HCT116 (cell line): ENCODE results near the gene SSRP1. TPM values are rescaled to one million over a fixed set of nuclear protein-coding genes. Genes with fewer than 3 reads are reported as not detected.

Experiments
- ATAC-seq: fragments of 200-7000 bp; cut with Tn5 transposase; 2 replicates; pipeline ENCODE4 v1.9.1; 2020; ENCODE audit warnings: mild to moderate bottlenecking, moderate library complexity
- BruUV-seq: library from RNA; stranded (reverse); fragments of 400-500 nt; replicated peaks from 2 replicates; lab custom pipeline; 2021; lab: Mats Ljungman, UMichigan
- CTCF ChIA-PET: fragments of 300-600 bp; sonication (Branson Sonifier 250); formaldehyde crosslinking; loops from one replicate; lab custom pipeline; 2021; ENCODE audit warnings: antibody characterized with exemption; lab: Charles Lee
- POLR2A ChIA-PET: fragments of 300-600, 350-600 bp; sonication (Branson Sonifier 250); formaldehyde crosslinking; loops from one replicate; lab custom pipeline; 2021; ENCODE audit warnings: antibody characterized with exemption; lab: Charles Lee
- RAD21 ChIA-PET, 2 experiments: fragments of 300-600 bp; sonication (Branson Sonifier 250); formaldehyde crosslinking; loops; one replicate each; lab custom pipeline; 2023; ENCODE audit warnings: low total read pairs in 2 of 2; ENCODE audit not compliant: uncharacterized antibody in 2 of 2, unreplicated experiment in 2 of 2, low non-redundant PET in 1 of 2; lab: Charles Lee
- DNase-seq: peaks from one replicate; pipeline ENCODE4 v3.0.0-alpha.2; 2010; ENCODE audit warnings: low read depth, low spot score
- H2AFZ ChIP-seq: fragments of 200-600 bp; shearing (Covaris generic), sonication (generic); 2 replicates; pipeline ENCODE4 v1.6.1; 2017; ENCODE audit warnings: low read depth, mixed run types, mixed read lengths, antibody characterized with exemption, low read length; ENCODE audit not compliant: poor library complexity, severe bottlenecking
- H3K27ac ChIP-seq: 2 replicates; pipeline ENCODE4 v1.5.1; 2012; ENCODE audit warnings: low read depth, low read length
- H3K27me3 ChIP-seq: fragments of 200-600 bp; sonication (generic); 2 replicates; pipeline ENCODE4 v1.6.1; 2016; ENCODE audit warnings: mixed run types, low read length, mixed read lengths; ENCODE audit not compliant: insufficient read depth
- H3K36me3 ChIP-seq, 2 experiments: fragments of 200-500 bp in 1 of 2; fragments of 200-600 bp in 1 of 2; sonication (Bioruptor generic) in 1 of 2; sonication (generic) in 1 of 2; 2 replicates each; pipeline versions ENCODE4 v1.5.1 to v1.6.1; 2014 to 2016; ENCODE audit warnings: low read length in 2 of 2, inconsistent platforms in 1 of 2, mixed read lengths in 1 of 2, mixed run types in 1 of 2; ENCODE audit not compliant: insufficient read depth in 2 of 2, control insufficient read depth in 1 of 2
- H3K4me1 ChIP-seq, 2 experiments: fragments of 200-600 bp in 1 of 2; sonication (generic) in 1 of 2; 2 replicates each; pipeline versions ENCODE4 v1.5.1 to v1.6.1; 2012 to 2017; ENCODE audit warnings: low read length in 2 of 2, inconsistent platforms in 1 of 2, mild to moderate bottlenecking in 1 of 2, mixed read lengths in 1 of 2, mixed run types in 1 of 2, moderate library complexity in 1 of 2; ENCODE audit not compliant: insufficient read depth in 2 of 2, control insufficient read depth in 1 of 2
- H3K4me2 ChIP-seq: fragments of 200-600 bp; sonication (generic); 2 replicates; pipeline ENCODE4 v1.6.1; 2017; ENCODE audit warnings: mixed run types, low read length, mixed read lengths
- H3K4me3 ChIP-seq, 2 experiments: fragments of 200-600 bp in 1 of 2; sonication (generic) in 1 of 2; replicated peaks in 1 of 2; 2 replicates each; pipeline ENCODE4 v1.5.1; 2011 to 2016; ENCODE audit warnings: low read length in 2 of 2, control low read depth in 1 of 2, low read depth in 1 of 2, mild to moderate bottlenecking in 1 of 2, mixed read lengths in 1 of 2, mixed run types in 1 of 2
- H3K79me2 ChIP-seq: fragments of 200-600 bp; sonication (generic); 2 replicates; pipeline ENCODE4 v1.6.1; 2017; ENCODE audit warnings: mild to moderate bottlenecking, mixed run types, low read length, moderate library complexity, mixed read lengths; ENCODE audit not compliant: insufficient read depth
- H3K9ac ChIP-seq: fragments of 200-600 bp; sonication (generic); 2 replicates; pipeline ENCODE4 v1.6.1; 2016; ENCODE audit warnings: low read length, mixed read lengths
- H3K9me2 ChIP-seq: fragments of 200-600 bp; sonication (generic), shearing (Covaris generic); 2 replicates; pipeline ENCODE4 v1.6.1; 2017; ENCODE audit warnings: mixed run types, mild to moderate bottlenecking, moderate library complexity; ENCODE audit not compliant: insufficient read depth
- H3K9me3 ChIP-seq, 2 experiments: fragments of 200-500 bp in 1 of 2; fragments of 200-600 bp in 1 of 2; sonication (Bioruptor generic) in 1 of 2; sonication (generic) in 1 of 2; 2 replicates each; pipeline ENCODE4 v1.6.1; 2014 to 2017; ENCODE audit warnings: low read length in 2 of 2, mixed read lengths in 2 of 2, inconsistent platforms in 1 of 2, low read depth in 1 of 2, mild to moderate bottlenecking in 1 of 2, mixed run types in 1 of 2, moderate library complexity in 1 of 2; ENCODE audit not compliant: control insufficient read depth in 1 of 2, insufficient read depth in 1 of 2
- H4K20me1 ChIP-seq: fragments of 200-600 bp; sonication (generic), shearing (Covaris generic); 2 replicates; pipeline ENCODE4 v1.6.1; 2017; ENCODE audit warnings: mixed run types, mild to moderate bottlenecking, moderate library complexity; ENCODE audit not compliant: insufficient read depth
- CEBPB ChIP-seq: IDR thresholded peaks from 2 replicates; pipeline ENCODE4 v1.6.1; 2012; ENCODE audit warnings: low read depth
- ELF1 ChIP-seq: IDR thresholded peaks from 2 replicates; pipeline ENCODE4 v1.6.1; 2012; ENCODE audit warnings: low read depth, borderline replicate concordance
- EZH2phosphoT487 ChIP-seq: fragments of 200-600 bp; IDR thresholded peaks from 2 replicates; pipeline ENCODE4 v1.6.1; 2018; ENCODE audit warnings: antibody characterized with exemption, borderline replicate concordance
- FOSL1 ChIP-seq: IDR thresholded peaks from 2 replicates; pipeline ENCODE4 v1.6.1; 2012; ENCODE audit warnings: low read depth
- POLR2A ChIP-seq: IDR thresholded peaks from 2 replicates; pipeline ENCODE4 v1.7.0; 2011; ENCODE audit warnings: borderline replicate concordance; ENCODE audit not compliant: insufficient read depth, insufficient read length; ENCODE audit errors: extremely low read depth
- RAD21 ChIP-seq: IDR thresholded peaks from 2 replicates; pipeline ENCODE4 v1.6.1; 2012; ENCODE audit warnings: low read depth, mild to moderate bottlenecking
- SIN3A ChIP-seq: IDR thresholded peaks from 2 replicates; pipeline ENCODE4 v1.6.1; 2012; ENCODE audit warnings: low read depth
- SP1 ChIP-seq: IDR thresholded peaks from 2 replicates; pipeline ENCODE4 v1.6.1; 2012; ENCODE audit warnings: low read depth
- YY1 ChIP-seq: IDR thresholded peaks from 2 replicates; pipeline ENCODE4 v1.6.1; 2011; ENCODE audit warnings: low read length, low read depth, moderate library complexity, mild to moderate bottlenecking; ENCODE audit not compliant: insufficient replicate concordance; ENCODE audit errors: extremely low read depth
- ZFX ChIP-seq: fragments of 450-650 bp; IDR thresholded peaks from 2 replicates; pipeline ENCODE4 v1.6.1; 2017
- intact Hi-C: fragments of 100-400 bp; cut with micrococcal nuclease; formaldehyde crosslinking; loops from 2 replicates; pipeline ENCODE4 v1.10.0; 2022
- total RNA-seq: library from RNA; stranded (reverse); gene quantifications from one replicate; pipeline ENCODE4 v1.2.1, GENCODE V29; 2021; ENCODE audit not compliant: unreplicated experiment
- TF ChIP-seq, protein P1 (sequence below): IDR thresholded peaks from 2 replicates; pipeline ENCODE4 v1.6.1; 2012
- TF ChIP-seq, protein P2 (sequence below): IDR thresholded peaks from 2 replicates; pipeline ENCODE4 v1.6.1; 2012; ENCODE audit warnings: low read depth
- TF ChIP-seq, protein P3 (sequence below): IDR thresholded peaks from 2 replicates; pipeline ENCODE4 v1.6.1; 2012

The SSRP1 gene
- total RNA-seq, 1 experiment from 2014 or later: 260 TPM

DNA sequence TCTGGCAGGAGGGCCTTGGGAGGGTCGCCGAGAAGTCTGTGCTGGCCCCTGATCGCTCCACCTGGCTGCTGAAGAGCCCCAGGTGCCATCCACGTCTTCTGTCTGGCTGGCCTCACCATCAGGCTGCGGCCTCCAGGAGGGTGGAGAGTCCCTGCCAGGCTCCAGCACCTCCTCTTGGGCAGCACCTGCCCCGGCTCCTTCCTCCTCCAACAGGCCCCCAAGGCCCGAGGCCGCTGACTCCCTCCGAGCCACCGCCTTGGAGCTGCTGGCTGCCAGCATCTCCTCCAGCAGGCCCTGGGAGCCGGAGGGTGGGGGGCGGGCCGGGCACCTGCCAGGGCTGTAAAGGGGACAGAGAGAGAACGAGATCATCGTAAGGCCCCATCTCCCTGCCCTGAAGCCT lies 33.2 kb downstream of the SSRP1 start:
- Histone ChIP-seq H4K20me1 (no peaks in the 10 kb centered on the region), H3K9me2 (no peaks in the 10 kb centered on the region), H3K4me3 (no peak overlapping the region), H3K27ac (no peak overlapping the region), H3K27me3 (no peaks in the 10 kb centered on the region), H3K4me1 (no peaks in the 10 kb centered on the region; a peak in 1 of 4 replicates), H3K36me3 (peaks cover 10 to 26% of the 10 kb centered on the region in 2 experiments; a peak in 3 of 4 replicates), H3K79me2 (no peaks in the 10 kb centered on the region), H3K9me3 (no peaks in the 10 kb centered on the region; a peak in 1 of 4 replicates), H3K9ac (no peak overlapping the region), H2AFZ (no peak overlapping the region), H3K4me2 (no peak overlapping the region)
- ATAC-seq (no peak), DNase-seq (no peak)
- ChIA-PET POLR2A (no interaction called here), CTCF (no interaction called here), RAD21 (no interaction called here)
- intact Hi-C loops: no loop called here
- no TSS peak for BruUV-seq
- TF ChIP-seq SIN3A: no peak
- TF ChIP-seq SP1: no peak
- TF ChIP-seq FOSL1: no peak
- no peak for TF ChIP-seq ELF1
- no peak for TF ChIP-seq YY1
- TF ChIP-seq EZH2phosphoT487: no peak
- TF ChIP-seq RAD21: no peak
- no peak for TF ChIP-seq ZFX
- TF ChIP-seq, protein P1, sequence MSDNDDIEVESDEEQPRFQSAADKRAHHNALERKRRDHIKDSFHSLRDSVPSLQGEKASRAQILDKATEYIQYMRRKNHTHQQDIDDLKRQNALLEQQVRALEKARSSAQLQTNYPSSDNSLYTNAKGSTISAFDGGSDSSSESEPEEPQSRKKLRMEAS: no peak
- TF ChIP-seq, protein P2, sequence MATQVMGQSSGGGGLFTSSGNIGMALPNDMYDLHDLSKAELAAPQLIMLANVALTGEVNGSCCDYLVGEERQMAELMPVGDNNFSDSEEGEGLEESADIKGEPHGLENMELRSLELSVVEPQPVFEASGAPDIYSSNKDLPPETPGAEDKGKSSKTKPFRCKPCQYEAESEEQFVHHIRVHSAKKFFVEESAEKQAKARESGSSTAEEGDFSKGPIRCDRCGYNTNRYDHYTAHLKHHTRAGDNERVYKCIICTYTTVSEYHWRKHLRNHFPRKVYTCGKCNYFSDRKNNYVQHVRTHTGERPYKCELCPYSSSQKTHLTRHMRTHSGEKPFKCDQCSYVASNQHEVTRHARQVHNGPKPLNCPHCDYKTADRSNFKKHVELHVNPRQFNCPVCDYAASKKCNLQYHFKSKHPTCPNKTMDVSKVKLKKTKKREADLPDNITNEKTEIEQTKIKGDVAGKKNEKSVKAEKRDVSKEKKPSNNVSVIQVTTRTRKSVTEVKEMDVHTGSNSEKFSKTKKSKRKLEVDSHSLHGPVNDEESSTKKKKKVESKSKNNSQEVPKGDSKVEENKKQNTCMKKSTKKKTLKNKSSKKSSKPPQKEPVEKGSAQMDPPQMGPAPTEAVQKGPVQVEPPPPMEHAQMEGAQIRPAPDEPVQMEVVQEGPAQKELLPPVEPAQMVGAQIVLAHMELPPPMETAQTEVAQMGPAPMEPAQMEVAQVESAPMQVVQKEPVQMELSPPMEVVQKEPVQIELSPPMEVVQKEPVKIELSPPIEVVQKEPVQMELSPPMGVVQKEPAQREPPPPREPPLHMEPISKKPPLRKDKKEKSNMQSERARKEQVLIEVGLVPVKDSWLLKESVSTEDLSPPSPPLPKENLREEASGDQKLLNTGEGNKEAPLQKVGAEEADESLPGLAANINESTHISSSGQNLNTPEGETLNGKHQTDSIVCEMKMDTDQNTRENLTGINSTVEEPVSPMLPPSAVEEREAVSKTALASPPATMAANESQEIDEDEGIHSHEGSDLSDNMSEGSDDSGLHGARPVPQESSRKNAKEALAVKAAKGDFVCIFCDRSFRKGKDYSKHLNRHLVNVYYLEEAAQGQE: no peak
- no peak for TF ChIP-seq CEBPB
- no peak for TF ChIP-seq POLR2A
- TF ChIP-seq, protein P3, sequence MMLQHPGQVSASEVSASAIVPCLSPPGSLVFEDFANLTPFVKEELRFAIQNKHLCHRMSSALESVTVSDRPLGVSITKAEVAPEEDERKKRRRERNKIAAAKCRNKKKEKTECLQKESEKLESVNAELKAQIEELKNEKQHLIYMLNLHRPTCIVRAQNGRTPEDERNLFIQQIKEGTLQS: no peak
